ENCODE results near the gene CCT5.
"Not testable (repeated sequence)": the region's sequence is repeated elsewhere in the genome, so short reads cannot be mapped to it uniquely, and the experiment has no call there.

Gene CCT5

DNA sequence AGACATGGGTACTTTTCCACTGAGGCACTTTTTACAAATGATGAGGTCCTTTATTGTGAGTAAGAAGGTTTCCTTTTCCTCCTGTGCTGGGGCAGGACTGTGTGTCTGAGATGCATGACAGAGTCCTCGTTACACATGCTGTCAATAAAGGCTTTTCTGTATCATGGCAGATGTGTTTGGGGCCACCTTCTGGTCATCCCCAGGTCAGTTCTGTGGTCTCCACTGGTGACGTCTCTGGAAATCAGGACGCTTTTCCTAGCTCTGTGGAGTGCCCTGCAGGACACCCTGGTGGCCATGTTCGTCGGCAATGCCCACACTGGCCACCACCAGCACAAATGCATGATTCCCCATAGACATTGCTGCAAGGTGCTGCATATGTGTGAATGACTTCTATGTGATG, 54.9 kb downstream of the CCT5 start:
- DNase-seq: no peak

GRCh38 chr5:10306114-10306513, 56.0 kb downstream of the CCT5 start:
- DNase-seq: no peak

GRCh38 chr5:10306806-10307205, 56.7 kb downstream of the CCT5 start:
- DNase-seq: no peak

- DNase-seq: no peak
These were observed 57.4 kb downstream of the CCT5 start, which contains the start of gene CMBL for GRCh38 chr5:10307206-10308148. Gene CMBL, minus strand, starts transcription at chr5:10307902. Its CDS starts 17,140 bp downstream, at chr5:10290762.

DNA sequence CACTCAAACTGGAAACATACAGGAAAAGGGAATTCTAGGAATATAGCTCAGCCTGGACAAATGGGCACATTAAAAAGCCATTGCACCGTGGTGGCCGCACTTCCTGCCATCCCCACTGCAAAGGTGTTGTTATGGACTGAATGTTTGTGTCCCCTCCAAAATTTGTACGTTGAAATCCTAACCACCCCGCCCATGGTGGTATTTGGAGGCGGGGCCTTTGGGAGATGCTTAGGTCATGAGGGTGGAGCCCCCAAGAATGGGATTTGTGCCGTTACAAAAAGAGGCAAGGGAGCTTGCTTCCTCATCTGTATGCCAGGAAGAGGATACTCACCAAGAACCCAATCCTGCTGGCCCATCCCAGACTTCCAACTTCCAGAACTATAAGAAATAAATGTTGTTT, 58.8 kb downstream of the CCT5 start:
- no peak for DNase-seq

DNA sequence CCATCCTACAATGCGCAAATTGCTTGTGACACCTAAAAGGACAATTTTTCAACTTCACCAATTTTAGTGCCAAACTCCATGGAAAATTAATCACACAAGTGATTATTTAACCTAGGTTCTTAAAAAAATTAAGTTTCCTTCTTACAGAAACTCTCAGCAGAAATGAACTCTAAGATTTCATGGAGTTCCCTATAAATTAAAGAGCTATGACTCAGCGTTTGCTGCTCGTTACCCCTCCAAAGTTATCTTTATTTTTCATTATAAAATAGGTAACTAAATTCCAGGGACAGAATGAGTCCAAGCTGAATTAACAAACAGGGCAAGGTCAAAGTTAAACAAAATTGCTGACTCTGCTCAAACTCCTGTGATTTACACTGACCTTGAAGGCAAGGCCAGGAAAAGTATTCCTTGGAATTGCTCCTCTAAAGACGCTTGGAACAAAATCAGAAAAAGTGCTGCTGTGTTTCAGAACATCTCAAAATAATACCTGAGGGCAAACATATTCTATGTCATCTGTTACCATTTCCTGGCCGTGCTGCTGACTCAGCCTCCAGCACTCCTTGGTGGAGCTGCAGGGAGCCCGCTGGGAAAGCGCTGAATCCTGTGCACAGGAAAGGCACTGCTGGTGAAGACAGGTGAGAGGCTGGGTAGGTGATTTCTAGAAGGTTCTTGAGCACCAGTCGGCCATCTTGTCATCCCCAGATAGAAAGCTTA, 60.1 kb downstream of the CCT5 start:
- no peak for DNase-seq

- not testable (repeated sequence) for DNase-seq
These were observed 60.9 kb downstream of the CCT5 start for GRCh38 chr5:10310835-10311570.

DNA sequence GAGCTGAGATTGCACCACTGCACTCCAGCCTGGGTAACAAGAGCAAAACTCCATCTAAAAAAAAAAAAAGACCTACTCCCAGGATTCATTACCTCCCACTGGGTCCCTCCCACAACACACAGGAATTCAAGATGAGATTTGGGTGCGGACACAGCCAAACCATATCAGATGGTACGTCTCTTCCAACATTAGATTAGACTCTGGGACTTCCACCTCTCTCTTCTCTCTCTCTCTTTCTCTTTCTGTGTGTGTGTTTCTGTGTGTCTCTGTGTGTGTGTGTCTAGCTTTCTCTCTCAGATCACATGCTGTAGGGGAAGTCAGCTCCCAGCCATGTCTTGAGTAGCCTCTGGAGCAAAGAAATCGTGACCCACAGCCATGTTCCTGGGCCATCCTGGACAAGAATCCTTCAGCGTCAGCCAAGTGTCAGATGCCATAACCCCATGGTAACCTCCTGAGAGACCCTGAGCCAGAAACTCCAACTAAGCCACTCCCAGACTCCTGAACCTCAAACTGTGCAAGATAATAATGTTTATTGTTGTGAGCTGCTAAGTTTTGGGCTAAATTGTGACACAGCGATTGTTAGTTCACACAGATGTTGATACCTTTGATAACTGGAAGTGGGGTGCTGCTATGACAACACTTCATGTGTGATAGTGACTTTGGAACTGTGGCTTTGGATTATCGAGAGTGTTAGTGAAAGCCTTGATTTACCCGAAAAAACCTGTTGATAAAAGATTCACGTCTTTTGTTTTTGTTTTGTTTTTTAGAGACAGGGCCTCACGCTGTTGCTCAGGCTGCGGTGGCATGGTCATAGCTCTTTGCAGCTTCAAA, 61.7 kb downstream of the CCT5 start:
- no peak for DNase-seq

- DNase-seq: no peak
These were observed 65.1 kb downstream of the CCT5 start for GRCh38 chr5:10315201-10315600.
